Posterior cingulate gyrus (tissue), 11 donors: ENCODE data around the gene C10orf143.
"Not testable (repeated sequence)": the region's sequence is repeated elsewhere in the genome, so short reads cannot be mapped to it uniquely, and the experiment has no call there.

Experiments used
- DNase-seq, 10 donors: peaks; one replicate each; pipeline versions ENCODE4 v3.0.0 to v3.0.0-alpha.2; 2020 to 2021; ENCODE audit warnings: mixed read lengths in 3 of 10
- intact Hi-C: fragments of 100-400 bp; cut with DNase I; formaldehyde crosslinking; loops from one replicate; pipeline ENCODE4 v1.15.1; 2023

C10orf143 gene

GRCh38 chr10:130110246-130111112, at the start of gene C10orf143:
TSS of gene C10orf143 (minus strand) at chr10:130110830. CDS start at chr10:130110772, 58 bp downstream.
- intact Hi-C loops, result loop anchor here (1.0 to 10.0 kb wide), 4 partner anchors 17 to 646 kb away; partner anchors contain the start of genes GLRX3 and MGMT

DNA sequence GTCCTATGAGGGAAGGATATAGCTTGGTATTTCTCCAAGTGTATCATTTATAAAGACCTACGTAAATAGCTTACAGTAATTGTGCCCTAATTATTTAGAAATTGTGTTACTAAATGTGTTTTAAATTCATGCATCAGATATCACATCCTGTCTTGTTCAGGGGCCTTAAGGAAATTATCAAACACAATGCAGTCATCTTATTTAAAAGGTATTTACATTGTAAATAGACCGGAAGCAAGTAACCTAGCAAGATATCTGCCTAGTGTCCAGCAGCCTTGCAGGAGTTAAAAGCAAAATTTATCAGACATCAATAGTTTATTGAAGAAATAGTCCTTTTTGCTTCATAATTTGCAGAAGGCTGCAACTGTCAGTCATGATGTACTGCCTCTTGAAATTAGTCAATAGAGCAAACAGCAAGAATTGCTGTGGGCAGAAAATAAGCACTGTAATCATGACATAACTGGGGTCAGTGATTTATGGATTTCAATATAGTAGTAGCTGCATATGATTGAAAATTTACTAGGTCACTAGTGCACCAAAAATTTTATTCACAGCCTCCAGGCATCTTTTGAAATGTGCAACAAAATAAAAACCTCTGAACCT, 48.7 kb upstream of the C10orf143 start:
- intact Hi-C loops, result no loop called here

More at GRCh38 chr10:130110246-130111112, at the start of gene C10orf143:
- peak; percentile 96 to 100 (median 98) for DNase-seq

DNA sequence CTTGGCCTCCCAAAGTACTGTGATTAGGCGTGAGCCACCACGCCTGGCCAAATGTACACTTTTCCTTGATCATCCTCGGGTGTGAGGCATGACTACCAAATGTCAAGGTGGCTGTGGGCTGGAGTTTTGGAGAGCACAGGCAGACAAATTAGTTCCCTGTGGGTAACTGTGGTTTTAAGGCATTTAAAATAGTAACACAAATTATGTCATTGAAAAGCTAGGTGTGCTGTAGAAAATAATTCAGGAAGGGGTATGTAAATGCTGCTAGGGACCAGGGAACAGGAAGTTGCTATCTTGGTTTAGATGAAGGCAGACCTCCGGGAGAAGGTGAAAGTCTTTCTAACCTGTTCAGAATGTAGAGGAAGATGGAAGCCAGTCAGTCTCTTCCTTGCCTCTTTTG, 35.4 kb upstream of the C10orf143 start:
- intact Hi-C loops, result no loop called here
- DNase-seq, result no peak

More for the DNA sequence above, 48.7 kb upstream of the C10orf143 start:
- no peak for DNase-seq

- intact Hi-C loops, result no loop called here
These were observed 31.2 kb upstream of the C10orf143 start for GRCh38 chr10:130141878-130142277.

GRCh38 chr10:130141460-130141859, 30.8 kb upstream of the C10orf143 start:
- intact Hi-C loops, result no loop called here
- no peak for DNase-seq

More at GRCh38 chr10:130141878-130142277, 31.2 kb upstream of the C10orf143 start:
- no peak for DNase-seq

GRCh38 chr10:130141038-130141437, 30.4 kb upstream of the C10orf143 start:
- intact Hi-C loops, result no loop called here
- no peak for DNase-seq

DNA sequence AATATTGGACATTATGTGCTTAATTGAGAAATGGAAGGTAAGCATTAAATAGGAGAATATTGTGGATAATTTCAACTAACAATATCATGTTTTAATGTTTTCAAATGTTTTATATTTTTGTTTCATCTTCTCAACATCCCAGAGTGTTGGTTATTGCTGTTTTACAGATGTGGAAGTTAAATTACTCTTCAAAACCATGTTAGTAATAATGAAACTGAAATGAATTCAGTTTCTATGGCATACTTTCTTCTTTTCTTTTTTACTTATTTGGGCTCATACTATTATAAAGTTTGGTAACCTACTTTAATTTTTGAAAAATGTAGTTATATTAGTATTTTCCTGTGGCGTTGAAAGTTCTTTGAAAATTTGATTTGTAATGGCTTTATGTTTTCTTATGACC, 29.8 kb upstream of the C10orf143 start:
- intact Hi-C loops, result no loop called here
- no peak for DNase-seq

DNA sequence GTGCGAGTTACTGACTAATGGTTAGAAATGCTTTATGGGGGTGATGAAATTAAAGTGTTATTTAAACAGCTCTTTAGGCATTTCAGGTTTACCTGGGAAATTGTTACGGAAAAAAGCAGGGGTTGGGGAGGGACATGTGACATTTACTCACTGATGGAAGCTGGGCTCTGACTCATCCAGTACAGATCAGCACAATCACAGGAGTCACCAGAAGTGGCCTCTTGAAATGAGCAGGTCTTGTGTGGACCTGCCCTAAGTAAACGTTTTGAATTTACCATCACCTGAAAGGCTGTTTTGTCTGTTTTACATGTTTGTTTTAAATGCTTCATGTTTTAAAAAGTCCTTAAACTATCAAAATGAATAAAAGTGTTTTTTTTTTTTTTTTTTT, 27.8 kb upstream of the C10orf143 start:
- intact Hi-C loops, result no loop called here

DNA sequence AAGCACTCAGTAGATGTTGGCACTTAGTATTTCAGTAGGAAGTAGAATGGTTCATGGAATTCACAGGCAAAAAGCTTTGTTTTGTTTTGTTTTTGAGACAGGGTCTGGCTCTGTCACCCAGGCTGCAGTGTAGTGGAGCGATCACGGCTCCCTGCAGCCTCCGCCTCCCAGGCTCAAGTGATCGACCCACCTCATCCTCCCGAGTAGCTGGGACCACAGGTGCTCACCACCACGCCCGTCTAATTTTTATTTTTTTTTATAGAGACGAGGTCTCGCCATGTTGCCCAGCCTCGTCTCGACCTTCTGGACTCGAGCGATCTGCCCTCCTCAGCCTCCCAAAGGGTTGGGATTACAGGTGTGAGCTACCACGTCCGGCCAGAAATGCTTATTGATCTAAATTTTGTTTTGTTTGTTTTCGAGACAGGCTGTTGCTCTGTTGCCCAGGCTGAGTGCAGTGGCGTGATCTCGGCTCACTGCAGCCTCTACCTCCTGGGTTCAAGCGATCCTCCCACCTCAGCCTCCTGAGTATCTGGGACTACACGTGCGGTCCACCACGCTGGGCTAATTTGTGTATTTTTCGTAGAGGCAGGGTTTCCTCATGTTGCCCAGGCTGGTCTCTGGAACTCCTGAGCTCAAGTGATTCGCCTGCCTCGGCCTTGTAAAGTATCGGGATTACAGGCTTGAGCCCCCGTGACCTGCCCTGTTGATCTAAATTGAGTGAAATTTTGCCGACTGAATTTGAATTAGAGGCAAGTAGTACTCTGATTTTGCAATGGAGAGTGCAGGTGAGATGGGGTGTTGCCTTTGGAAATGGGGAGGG, 27.2 kb upstream of the C10orf143 start:
- intact Hi-C loops, result no loop called here
- no peak for DNase-seq

More for the DNA sequence above, 27.8 kb upstream of the C10orf143 start:
- DNase-seq, result no peak

- intact Hi-C loops, result no loop called here
- no peak for DNase-seq
These were observed 26.4 kb upstream of the C10orf143 start for GRCh38 chr10:130137090-130137448.

DNA sequence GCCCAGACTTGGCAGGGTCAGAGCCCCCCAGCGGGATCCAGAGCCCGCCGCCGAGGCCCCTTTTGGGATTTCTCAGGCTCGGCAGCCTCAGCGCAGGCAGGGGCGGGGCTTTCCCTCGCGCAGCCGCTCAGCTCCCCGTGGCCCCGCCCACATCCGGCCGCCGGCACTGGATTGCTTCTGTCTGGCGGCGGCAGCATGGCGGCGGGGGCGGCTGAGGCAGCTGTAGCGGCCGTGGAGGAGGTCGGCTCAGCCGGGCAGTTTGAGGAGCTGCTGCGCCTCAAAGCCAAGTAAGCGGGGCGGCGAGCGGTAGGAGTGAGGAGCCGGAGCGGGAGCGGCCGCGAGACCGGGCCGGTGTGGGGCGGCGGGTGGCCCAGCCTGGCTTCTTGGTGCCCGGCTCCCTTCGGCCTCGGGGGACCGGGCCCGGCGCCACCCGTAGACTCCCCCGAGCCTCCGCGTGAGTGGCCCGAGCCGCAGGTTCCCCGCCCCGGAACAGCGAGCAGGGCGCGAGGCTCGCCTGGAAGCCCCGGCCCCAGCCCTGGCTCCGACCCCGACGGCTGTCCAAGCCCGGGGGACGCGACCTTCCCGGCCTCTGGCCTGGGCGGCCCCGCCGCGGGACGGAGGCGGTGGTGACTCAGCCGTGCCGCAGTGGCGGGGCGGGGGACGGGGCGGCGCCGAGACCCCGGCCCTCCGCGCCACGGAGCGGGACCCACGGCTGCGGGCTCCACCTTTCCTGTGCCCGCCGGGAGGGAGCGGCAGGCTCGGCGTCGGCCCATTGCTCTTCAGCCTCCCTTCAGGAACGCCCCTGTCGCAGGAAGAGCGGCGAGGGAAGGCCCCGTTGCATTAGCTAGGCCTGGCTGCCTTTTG, 25.8 kb upstream of the C10orf143 start, which contains the start of gene GLRX3:
GLRX3 (plus strand) TSS at position 166 of the 864 bp plus-strand sequence; CDS start at position 196, 30 bp downstream.
- peak; percentile 74 to 98 (median 88) for DNase-seq
- intact Hi-C loops, result loop anchor here (1.0 kb wide), 1 partner anchor 25 kb away; no protein-coding TSS in a partner anchor

DNA sequence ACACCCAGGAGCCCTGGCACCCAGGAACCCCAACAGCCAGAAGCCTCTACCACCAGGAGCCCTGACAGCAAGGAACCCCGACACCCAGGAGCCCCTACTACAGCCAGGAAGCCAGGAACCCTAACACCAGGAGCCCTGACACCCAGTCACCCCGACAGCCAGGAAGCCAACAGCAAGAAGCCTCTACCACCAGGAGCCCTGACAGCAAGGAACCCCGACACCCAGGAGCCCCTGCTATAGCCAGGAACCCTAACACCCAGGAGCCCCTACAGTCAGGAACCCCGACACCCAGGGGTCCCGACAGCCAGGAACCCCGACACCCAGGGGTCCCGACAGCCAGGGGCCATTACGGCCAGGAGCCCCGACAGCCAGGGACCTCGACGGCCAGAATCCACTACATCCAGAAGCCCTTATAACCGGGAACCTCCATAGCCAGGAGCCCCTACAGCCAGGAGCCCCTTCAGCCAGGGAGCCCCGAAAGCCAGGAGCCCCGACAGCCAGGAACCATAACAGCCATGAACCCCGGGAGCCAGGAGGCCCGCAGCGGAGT, 25.1 kb upstream of the C10orf143 start:
- peak in 1 of 10 donors; percentile 89 for DNase-seq
- intact Hi-C loops, result loop anchor here (1.0 kb wide), 1 partner anchor 24 kb away; no protein-coding TSS in a partner anchor

GRCh38 chr10:130128922-130129321, 18.3 kb upstream of the C10orf143 start:
- no peak for DNase-seq
- intact Hi-C loops, result loop anchor here (5.0 kb wide), 1 partner anchor 1097 kb away; no protein-coding TSS in a partner anchor

DNA sequence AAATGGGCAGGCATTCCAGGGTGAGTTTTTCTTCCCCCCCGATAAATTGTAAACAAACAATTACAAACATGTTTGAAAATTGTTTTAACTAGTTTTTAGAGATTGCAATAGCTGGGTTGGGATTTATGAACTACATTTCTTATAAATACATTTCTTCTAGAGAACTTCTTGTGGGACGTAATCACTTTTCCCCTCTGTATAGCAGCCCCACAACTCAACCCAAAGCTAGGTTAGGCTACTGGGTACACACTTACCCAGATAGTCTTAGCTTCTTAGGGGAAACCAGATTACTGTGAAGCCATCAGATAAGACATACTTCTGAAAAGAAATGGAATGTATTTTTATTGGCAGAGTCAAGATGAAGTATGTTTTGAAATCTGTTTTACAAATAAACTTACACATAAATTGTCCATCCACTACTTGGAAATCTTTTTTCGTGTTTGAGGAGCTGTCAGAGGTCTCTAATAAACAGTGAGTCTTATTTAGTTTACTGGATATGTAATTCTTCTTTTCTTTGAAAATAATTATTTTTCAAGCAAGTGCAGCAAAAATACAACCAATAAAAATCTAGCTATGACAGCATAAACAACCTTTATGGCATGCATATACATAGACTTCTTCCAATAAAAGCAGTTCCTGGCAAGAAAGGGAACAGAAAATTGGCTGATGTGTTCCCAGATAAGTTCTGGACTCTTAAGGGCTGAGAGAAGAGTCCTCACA, 17.6 kb upstream of the C10orf143 start:
- intact Hi-C loops, result loop anchor here (5.0 kb wide), 1 partner anchor 1096 kb away; no protein-coding TSS in a partner anchor
- DNase-seq, result no peak

DNA sequence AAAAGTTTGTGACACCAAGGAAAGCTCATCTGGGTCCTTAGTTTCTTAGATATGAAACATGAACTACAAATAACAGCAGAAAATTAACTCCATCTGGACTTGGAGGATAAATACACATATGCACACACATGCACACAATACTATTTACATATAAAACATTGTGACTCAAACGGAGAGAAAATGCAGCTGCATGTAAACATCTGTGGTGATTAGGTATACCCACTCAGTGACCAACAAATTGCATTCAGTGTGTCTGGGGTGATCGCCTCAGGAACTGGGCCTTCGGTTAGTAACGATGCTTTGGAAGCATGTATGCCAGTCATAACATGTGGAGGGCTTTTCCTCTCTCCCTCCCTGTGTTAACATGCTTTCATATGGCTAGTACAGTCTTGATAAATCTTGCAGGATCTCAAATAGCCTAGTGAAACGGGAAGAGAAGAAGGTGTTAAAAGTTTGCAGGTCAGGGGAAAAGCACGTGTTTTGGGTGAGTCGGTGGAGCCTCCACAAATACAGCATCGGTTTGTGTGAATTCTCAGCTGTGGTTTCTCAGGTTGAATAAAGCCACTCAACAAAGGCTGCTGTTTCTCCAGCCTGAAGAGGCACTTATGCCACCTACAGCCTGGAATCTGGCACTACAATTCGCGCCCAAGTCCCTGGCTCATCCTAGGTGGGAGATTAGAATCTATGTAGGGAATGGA, 16.9 kb upstream of the C10orf143 start:
- intact Hi-C loops, result loop anchor here (1.0 to 5.0 kb wide), 2 partner anchors 16 to 1095 kb away; no protein-coding TSS in a partner anchor
- DNase-seq, result peak in 8 of 10 donors; percentile 38 to 93 (median 60)

DNA sequence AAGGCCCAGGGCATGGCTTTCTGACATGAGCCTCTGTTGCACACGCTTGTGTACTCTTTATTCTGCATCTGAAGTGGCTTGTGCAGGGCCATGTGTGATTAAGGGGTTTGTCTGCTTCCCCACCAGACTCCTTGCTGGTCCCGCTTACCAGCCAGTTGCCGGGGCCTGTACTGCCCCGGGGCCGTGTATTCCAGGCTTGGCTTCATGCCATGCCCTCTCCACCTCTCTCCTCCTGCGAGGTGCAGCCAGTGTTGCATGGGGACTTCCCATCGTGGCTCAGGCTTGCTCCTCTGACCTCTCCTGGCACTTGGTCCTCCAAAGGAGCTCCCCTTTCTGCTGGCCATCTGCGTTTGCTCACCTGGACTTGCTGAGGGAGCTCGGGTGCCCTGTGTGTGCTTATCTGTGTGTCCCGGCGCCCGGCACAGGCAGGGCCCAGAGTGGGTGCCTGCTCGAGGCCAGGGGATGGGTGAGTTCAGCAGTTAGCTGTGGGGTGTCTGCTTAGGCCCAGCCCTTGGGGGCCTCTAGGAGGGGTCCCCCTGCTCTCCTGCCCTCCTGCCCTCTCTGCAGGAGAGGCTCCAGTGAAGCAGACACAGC, 11.0 kb upstream of the C10orf143 start:
- intact Hi-C loops, result no loop called here
- DNase-seq, result peak in 1 of 10 donors; percentile 59

GRCh38 chr10:130117535-130117934, 6.9 kb upstream of the C10orf143 start:
- intact Hi-C loops, result loop anchor here (10.0 kb wide), 1 partner anchor 653 kb away; the partner anchor contains the start of gene MGMT
- DNase-seq, result not testable (repeated sequence)
